HEK293 (cell line): ENCODE data around the gene CAMKV.

Experiments
- PRDM1 ChIP-seq: fragments of 450-650 bp; formaldehyde crosslinking; IDR thresholded peaks from 2 replicates; pipeline ENCODE4; 2016; ENCODE audit warnings: missing biosample characterization, missing genetic modification characterization
- PRDM4 ChIP-seq: fragments of 450-650 bp; formaldehyde crosslinking; IDR thresholded peaks from 2 replicates; pipeline ENCODE4 v1.5.1; 2017; ENCODE audit warnings: missing biosample characterization, missing genetic modification characterization
- SALL2 ChIP-seq: fragments of 450-650 bp; formaldehyde crosslinking; IDR thresholded peaks from 2 replicates; pipeline ENCODE4 v1.5.0; 2017; ENCODE audit warnings: missing biosample characterization, mild to moderate bottlenecking, missing genetic modification characterization, borderline replicate concordance
- SP3 ChIP-seq: fragments of 450-650 bp; formaldehyde crosslinking; IDR thresholded peaks from 2 replicates; pipeline ENCODE4 v1.5.1; 2016; ENCODE audit warnings: missing biosample characterization, missing genetic modification characterization
- TRIM28 ChIP-seq: IDR thresholded peaks from 2 replicates; pipeline ENCODE4 v1.6.1; 2011; ENCODE audit warnings: low read length, control low read depth, borderline replicate concordance
- ZBTB1 ChIP-seq: fragments of 450-650 bp; formaldehyde crosslinking; IDR thresholded peaks from 2 replicates; pipeline ENCODE4 v1.5.1; 2016; ENCODE audit warnings: missing biosample characterization, missing genetic modification characterization
- ZBTB11 ChIP-seq: fragments of 450-650 bp; formaldehyde crosslinking; conservative IDR thresholded peaks from 2 replicates; pipeline ENCODE4 v1.5.1; 2016; ENCODE audit warnings: low read depth, missing biosample characterization, missing genetic modification characterization
- ZBTB17 ChIP-seq: fragments of 450-650 bp; formaldehyde crosslinking; IDR thresholded peaks from 2 replicates; pipeline ENCODE4 v1.5.1; 2016; ENCODE audit warnings: missing biosample characterization, missing genetic modification characterization
- ZBTB48 ChIP-seq: fragments of 450-650 bp; formaldehyde crosslinking; IDR thresholded peaks from 2 replicates; pipeline ENCODE4 v1.5.1; 2016; ENCODE audit warnings: missing biosample characterization, missing genetic modification characterization
- ZBTB49 ChIP-seq: fragments of 450-650 bp; formaldehyde crosslinking; IDR thresholded peaks from 2 replicates; pipeline ENCODE4 v1.5.1; 2016; ENCODE audit warnings: missing biosample characterization, missing genetic modification characterization, low read depth
- ZFP69B ChIP-seq: fragments of 450-650 bp; formaldehyde crosslinking; IDR thresholded peaks from 2 replicates; pipeline ENCODE4 v1.5.1; 2016; ENCODE audit warnings: missing biosample characterization, missing genetic modification characterization
- ZIC2 ChIP-seq: fragments of 450-650 bp; formaldehyde crosslinking; IDR thresholded peaks from 2 replicates; pipeline ENCODE4 v1.5.1; 2016; ENCODE audit warnings: missing biosample characterization, missing genetic modification characterization
- ZNF18 ChIP-seq: fragments of 450-650 bp; formaldehyde crosslinking; IDR thresholded peaks from 2 replicates; pipeline ENCODE4 v1.5.1; 2016; ENCODE audit warnings: missing biosample characterization, missing genetic modification characterization
- ZNF2 ChIP-seq: fragments of 450-650 bp; formaldehyde crosslinking; IDR thresholded peaks from 2 replicates; pipeline ENCODE4 v1.5.1; 2016; ENCODE audit warnings: missing biosample characterization, missing genetic modification characterization
- ZNF221 ChIP-seq: fragments of 450-650 bp; formaldehyde crosslinking; IDR thresholded peaks from 2 replicates; pipeline ENCODE4 v1.5.1; 2017; ENCODE audit warnings: missing biosample characterization, missing genetic modification characterization, borderline replicate concordance
- ZNF518A ChIP-seq: fragments of 450-650 bp; formaldehyde crosslinking; conservative IDR thresholded peaks from 2 replicates; pipeline ENCODE4 v1.5.1; 2016; ENCODE audit warnings: low read depth, missing biosample characterization, missing genetic modification characterization
- ZNF555 ChIP-seq: fragments of 450-650 bp; formaldehyde crosslinking; conservative IDR thresholded peaks from 2 replicates; pipeline ENCODE4 v1.5.1; 2017; ENCODE audit warnings: missing biosample characterization, mild to moderate bottlenecking, missing genetic modification characterization, inconsistent platforms
- ZNF623 ChIP-seq: fragments of 450-650 bp; formaldehyde crosslinking; IDR thresholded peaks from 2 replicates; pipeline ENCODE4 v1.5.1; 2016; ENCODE audit warnings: missing biosample characterization, missing genetic modification characterization
- ZNF747 ChIP-seq: fragments of 450-650 bp; formaldehyde crosslinking; IDR thresholded peaks from 2 replicates; pipeline ENCODE4 v1.5.1; 2016; ENCODE audit warnings: missing biosample characterization, missing genetic modification characterization
- ZNF785 ChIP-seq: fragments of 450-650 bp; formaldehyde crosslinking; IDR thresholded peaks from 2 replicates; pipeline ENCODE4 v1.5.1; 2016; ENCODE audit warnings: missing biosample characterization, missing genetic modification characterization
- ZSCAN16 ChIP-seq: fragments of 450-650 bp; formaldehyde crosslinking; IDR thresholded peaks from 2 replicates; pipeline ENCODE4 v1.5.1; 2016; ENCODE audit warnings: missing biosample characterization, missing genetic modification characterization
- ZXDB ChIP-seq: fragments of 450-650 bp; formaldehyde crosslinking; IDR thresholded peaks from 2 replicates; pipeline ENCODE4 v1.5.1; 2016; ENCODE audit warnings: missing biosample characterization, missing genetic modification characterization

Gene CAMKV

GRCh38 chr3:49856181-49857005 is 13.3 kb downstream of the CAMKV start, which contains the start of gene TRAIP (continued):
- TF ChIP-seq ZNF623 (tag by site-specific recombination) (no peak), ZNF18 (no peak), ZBTB48 (tag by site-specific recombination) (peak; percentile 14; the same call in 1 of the 2 replicates), PRDM1 (tag by site-specific recombination) (no peak), ZBTB1 (no peak), ZNF785 (no peak), ZFP69B (tag by site-specific recombination) (no peak), SP3 (tag by site-specific recombination) (peak; percentile 93), ZNF221 (tag by site-specific recombination) (no peak), ZBTB11 (tag by site-specific recombination) (peak; percentile 94), ZNF747 (tag by site-specific recombination) (no peak), ZSCAN16 (tag by site-specific recombination) (no peak), ZBTB49 (no peak), ZBTB17 (tag by site-specific recombination) (peak; percentile 73), TRIM28 (peak; percentile 56; the same call in 1 of the 2 replicates), ZNF555 (tag by site-specific recombination) (no peak), ZIC2 (tag by site-specific recombination) (no peak), SALL2 (tag by site-specific recombination) (no peak), ZNF2 (tag by site-specific recombination) (no peak), PRDM4 (peak; percentile 80), ZXDB (peak; percentile 35; the same call in 1 of the 2 replicates), ZNF518A (peak; percentile 70)
